ENCODE results near the gene TEX2.

The TEX2 gene

DNA sequence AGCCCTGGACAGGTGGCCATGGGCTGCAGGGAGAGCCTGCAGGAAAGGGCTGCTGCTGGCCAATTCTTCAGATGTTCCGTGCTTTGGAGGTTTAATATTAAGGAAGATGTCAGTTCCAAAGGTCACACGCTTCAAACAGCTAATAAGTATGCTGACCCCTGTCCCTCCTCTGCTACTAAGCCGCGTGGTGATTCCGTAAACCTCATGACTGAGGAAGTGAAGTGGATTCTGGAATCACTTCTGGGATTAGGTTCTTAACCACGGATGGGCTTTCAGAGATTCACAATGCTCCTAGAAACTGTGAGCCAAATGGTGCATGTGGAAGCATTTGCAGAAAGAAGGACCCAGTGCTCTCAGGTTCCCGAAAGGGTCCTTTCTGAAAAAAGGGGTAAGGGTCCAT lies 104.7 kb downstream of the TEX2 start:
- no peak for DNase-seq (ENCODE audit: low read depth)

- no peak for DNase-seq (ENCODE audit: low read depth)
Observed at GRCh38 chr17:64157669-64158180, 105.3 kb downstream of the TEX2 start.

- no peak for DNase-seq (ENCODE audit: low read depth)
Observed at GRCh38 chr17:64156670-64157069, 106.4 kb downstream of the TEX2 start.

DNA sequence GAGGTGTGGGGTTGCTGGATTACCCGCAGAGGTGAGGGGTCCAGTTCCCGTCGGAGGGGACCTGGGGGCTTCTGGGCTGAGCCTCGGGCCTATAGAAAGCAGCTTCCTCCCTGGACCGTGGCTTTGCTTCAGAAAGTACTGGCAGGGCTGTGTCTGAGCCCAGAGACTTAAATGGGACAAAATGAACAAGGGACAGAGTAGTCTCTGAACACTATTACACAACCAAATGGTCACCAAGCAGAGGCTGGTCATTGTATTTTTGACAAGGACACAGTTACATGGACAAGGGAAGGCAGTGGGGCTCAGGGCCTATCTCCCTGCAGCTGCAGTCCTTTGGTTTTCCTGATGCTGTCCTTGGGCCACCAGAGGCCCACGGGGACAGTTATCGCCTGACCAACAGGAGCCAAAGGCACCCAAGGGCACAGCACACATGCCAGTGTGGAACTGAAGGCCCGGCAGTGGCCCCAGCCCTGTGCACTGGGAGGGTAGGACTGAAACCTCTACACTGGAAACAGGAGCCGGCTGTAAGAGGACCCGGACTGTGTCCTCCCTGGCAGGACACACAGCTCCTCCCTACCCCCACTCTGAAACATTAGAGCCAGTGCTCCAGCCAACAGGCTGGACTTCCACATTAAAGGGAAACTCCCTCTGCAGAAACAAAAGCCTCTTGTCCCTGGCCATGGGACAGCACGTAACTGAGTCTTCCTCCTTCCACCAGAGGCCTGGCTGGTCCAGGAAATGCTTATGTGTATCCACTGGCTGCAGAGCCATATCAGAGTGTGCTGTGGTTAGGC lies 107.1 kb downstream of the TEX2 start:
- no peak for DNase-seq (ENCODE audit: low read depth)

DNA sequence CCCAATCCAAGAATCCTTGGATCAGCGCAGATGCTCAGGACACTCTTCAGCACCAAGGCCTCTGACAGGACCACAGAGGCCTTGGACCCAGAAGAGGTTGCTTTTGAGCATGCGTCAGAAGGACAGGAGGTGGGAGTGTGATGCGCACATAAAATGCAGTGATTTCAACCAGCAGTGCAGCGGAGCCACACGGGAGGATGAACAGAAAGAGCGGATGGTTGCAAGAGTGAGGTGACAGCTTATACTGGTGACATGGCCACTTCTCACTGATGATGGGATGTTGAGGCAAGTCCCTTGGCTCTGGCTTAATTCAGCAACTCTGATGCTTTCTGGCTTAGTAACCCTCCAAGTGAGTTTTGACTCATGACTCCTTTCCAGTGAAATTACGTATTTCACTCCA lies 107.9 kb downstream of the TEX2 start:
- DNase-seq (ENCODE audit: low read depth): no peak

DNA sequence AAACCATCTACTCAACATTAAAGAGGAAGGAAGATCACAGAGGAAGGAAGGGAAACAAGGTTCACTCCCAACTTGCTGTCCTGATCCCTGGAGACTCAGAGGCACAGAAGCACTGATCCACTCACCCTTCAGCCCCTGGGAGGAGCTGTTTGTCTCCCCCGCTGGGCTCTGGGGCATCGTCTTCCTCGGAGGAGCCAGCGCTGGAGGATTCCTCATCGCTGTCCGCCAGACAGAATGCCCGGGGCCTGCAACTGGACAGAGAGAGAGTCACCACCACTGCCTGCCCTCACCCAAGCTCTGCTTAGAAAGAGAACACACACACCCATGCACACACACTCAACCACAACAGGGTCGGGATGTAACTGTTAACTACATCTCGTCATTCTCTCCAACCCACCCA lies 108.3 kb downstream of the TEX2 start:
- no peak for DNase-seq (ENCODE audit: low read depth)

DNA sequence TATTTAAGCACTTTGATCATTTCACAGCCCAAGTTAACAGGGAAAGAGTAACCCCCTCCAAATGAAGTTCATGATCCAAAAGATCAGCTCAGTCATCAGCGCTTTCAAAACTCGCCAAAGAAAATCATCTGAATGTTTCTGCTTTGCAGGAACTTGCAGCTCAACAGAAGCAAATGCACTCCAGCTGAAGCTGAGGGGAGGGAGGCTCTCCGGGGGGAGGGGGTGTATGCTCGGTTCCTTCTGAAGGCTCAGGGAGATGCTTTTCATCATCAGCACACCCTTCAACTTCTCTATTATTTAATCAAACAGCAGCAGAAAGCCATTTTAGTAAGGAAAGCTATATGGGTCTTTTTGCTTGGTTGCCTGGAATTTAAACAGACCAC lies 108.8 kb downstream of the TEX2 start:
- no peak for DNase-seq (ENCODE audit: low read depth)

- DNase-seq (ENCODE audit: low read depth): no peak
Observed at GRCh38 chr17:64153565-64154312, 109.3 kb downstream of the TEX2 start.

- no peak for DNase-seq (ENCODE audit: low read depth)
Observed at GRCh38 chr17:64152428-64153125, 110.5 kb downstream of the TEX2 start.

GRCh38 chr17:64151016-64151368 lies 112.1 kb downstream of the TEX2 start:
- DNase-seq (ENCODE audit: low read depth): no peak

GRCh38 chr17:64150237-64151015 lies 112.6 kb downstream of the TEX2 start:
- no peak for DNase-seq (ENCODE audit: low read depth)

DNA sequence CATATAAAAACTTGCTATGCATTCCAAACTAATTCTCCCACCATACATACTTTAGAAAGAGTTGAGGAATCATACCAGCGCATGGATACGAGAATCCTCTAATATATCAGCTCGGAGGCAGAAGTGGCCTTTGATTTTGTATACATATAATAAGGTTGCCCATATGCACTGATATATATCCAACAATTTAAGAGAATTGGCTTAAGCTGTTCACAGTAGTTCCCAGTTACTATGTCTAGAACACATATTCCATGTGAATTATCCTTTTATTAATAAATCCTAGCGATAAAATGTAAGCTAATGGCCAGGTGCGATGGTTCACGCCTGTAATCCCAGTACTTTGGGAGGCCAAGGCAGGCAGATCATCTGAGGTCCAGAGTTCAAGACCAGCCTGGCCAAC lies 113.9 kb downstream of the TEX2 start:
- no peak for DNase-seq (ENCODE audit: low read depth)

- no peak for DNase-seq (ENCODE audit: low read depth)
Observed at GRCh38 chr17:64148699-64149098, 114.4 kb downstream of the TEX2 start.

DNA sequence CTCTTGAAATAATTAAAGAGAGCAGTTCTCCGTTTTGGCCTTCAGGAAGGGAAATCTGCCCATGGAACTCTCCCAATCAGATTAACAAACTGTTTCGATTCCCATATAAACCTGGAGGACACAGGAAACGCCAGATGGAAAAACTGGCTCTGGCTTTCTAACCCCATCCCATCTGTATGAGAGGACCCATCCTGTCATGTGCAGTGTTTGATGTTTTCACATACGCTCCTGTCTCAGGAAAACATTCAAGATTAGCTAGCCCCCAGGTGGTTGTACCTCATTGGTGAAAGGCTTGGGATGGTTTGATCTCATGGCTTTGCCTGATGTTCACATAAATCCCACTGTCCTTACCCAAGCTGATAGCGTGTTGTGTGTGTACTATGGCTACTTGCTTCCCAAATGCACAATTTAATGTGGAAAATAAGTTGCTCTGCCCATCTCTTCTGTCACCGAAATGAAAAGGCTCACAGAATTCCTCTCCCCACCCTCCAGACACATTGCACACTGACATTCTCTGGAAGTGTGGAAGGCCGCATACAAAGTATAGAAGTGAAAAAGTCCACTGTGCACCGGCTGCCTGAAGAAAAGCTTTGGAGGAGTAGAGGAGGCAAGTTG lies 114.9 kb downstream of the TEX2 start:
- no peak for DNase-seq (ENCODE audit: low read depth)

DNA sequence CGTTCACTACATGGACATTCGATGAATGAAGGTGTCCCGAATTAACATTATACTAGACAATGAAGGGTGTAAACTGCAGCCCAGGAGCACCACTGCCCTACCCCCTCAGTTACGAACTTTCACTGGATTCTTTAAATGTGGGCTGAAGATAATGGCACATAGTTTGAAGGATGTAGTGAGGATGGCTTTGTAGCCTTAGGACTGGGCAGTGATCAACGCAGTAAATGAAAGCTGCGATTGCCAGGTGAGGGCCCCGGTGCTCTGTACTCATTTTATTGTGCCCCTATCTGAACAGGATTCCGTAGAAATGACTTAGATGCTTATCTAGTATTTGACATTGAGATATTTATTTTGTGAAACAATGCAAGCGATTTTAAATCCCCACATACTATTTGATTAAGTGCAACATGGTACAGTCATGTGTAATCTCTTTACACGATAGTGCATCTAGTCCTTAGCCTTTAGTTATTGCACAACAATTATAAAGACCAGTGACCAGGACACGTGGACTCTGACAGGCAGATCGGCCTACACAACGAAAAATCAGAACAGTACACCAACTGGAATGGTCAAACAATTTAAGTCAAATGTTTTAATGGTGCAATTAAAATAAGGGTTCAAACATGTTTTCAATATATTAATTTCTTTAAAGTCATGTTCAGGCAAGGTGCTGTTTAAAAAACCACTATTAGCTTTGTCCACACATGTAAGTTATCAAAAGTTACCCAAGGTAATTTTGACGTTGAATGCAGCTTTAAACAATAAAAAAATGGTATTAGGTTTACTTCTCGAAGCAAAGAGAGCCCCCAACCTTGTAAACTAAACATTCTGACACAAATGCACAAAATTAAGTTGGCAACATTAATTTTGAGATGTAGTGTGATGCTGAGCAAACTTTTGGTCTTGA lies 115.7 kb downstream of the TEX2 start:
- DNase-seq (ENCODE audit: low read depth): no peak

DNA sequence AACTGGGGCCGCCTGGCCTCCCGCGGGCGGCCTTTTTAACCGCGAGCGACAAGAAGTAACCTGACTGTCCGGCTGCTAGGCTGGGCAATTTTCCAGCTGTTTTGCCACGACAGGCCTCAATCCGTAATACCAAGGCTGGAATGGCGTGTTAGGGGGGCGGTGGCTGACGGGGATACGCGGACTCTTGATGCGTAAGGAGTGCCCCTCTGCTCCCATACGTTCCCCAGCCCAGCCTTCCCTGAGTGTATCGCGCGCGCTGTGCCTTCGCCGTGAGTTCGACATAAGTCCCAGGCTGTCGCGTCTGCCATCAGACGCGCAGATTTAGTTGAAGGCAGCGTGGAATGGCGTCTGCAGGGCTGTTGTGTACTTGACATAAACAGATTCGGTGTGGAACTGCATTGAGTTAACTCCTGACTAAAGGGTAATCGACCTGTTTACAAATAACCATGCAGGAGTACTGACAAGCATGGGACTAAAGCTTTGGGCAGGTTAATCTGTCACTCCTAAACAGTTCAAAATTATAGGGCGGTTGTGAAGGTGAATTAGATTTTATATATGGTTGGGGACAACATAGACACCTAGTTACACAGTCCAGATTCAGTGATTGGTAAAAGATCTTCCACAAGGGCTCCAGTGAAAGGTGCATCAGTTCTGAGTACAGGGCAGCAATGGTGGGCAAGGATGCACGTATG lies 116.5 kb downstream of the TEX2 start:
- DNase-seq (ENCODE audit: low read depth): no peak

DNA sequence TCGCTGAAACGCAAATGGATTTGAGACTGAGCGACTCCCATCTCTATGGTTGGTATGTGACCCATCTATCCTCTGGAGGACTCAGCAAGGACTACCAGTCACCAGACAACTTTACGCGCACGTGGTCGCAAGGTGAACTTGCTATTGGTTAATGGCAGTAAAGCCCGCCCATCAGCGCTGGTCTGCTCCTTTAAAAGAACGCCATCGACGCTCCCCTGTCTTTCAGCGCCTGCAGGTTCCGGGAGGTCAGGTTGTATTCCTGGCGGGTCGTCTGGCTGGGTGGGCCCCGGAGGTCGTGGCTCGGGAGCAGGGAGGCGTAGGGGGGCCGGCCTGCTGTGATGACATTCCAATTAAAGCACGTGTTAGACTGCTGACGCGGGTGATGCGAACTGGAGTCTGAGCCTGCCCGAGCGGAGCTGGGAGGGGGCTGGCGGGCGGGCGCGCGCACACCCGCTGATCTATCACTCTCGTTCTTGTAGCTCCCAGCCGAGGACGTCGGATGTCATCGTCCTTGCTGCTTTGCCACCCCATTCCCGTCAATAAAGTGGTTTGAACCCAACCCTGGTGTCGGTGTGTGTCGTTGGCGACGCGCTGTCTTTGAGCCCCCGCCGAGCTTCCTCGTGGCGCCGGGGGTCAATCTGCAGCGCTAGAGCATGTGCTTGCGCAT lies 117.2 kb downstream of the TEX2 start:
- peak; percentile 99 for DNase-seq (ENCODE audit: low read depth)

- DNase-seq (ENCODE audit: low read depth): no peak
Observed at GRCh38 chr17:64145375-64145750, 117.7 kb downstream of the TEX2 start.

GRCh38 chr17:64139542-64139941 lies 123.5 kb downstream of the TEX2 start:
- no peak for DNase-seq (ENCODE audit: low read depth)

Data from GM04504 (cell line).